ENCODE results near the gene ARHGAP22.

The ARHGAP22 gene

DNA sequence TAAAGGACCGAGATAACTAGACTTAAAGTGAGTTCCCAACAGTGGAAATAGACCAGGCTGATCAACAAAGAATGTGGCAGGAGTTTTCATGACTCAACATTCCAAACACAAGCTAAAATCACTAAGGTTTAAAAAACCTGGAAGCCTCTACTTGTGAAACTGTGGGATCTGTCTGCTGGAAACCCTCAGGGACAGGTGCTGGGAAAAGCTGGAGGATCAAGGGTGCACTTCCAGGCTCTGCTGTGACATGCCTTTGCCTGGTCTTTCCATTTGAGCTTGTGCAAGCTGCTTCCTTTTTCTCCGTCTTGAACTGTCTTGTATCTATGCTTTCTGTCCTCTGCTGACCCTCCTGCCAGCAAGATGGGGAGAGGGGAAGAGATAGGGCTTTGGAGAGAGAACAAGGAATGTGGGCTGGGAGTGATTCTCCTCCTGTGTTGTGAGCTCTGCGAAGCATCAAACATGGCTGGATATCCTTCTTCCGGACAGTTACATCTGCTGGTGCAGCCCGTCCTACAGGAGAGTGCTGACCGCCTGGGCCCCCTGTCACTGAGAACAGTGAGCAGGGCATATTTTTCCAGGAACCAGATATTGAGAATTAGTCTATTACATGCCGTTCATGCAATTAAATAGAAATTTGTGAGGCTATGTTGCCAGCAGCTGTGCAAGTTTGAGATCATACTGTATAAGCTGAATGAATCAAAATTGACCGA lies 25.5 kb downstream of the ARHGAP22 start:
- no peak for DNase-seq

DNA sequence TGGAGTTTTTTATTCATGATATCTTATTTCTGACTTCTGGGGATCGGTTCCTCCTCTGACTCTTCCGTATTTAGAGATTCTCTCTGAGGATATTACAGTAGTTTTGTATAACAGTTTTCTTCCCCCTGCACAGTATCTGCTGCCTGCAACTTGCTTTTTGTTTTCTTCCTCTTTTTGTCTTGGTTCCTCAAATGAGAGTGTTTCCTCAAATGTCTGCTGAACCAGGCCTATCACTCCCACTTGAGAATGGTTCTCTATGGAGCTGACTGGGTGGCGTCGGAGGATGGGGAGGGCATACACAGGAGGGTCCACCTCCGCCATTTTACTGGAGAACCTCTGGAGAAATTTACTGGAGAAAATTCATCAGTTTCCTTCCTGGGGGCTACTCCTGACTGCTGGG lies 27.7 kb downstream of the ARHGAP22 start:
- DNase-seq = no peak

DNA sequence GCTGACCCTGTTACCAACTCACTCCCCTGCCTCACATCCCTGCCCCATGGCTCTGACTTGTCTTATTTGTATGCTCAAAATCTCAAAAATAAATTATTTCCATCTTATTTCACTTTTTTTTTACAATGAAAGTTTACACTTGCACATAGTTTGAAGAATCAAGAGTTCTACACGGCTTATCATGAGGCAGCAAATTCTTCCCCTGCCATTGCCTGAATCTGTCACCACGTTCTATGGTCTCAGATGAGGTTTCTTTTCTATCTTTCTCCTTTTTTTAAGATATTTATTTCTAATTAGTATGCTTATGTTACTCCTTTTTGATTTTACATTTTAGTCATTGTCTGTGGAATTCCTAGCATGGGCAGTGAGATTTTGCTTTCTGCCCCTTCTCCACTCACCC lies 28.4 kb downstream of the ARHGAP22 start:
- DNase-seq = no peak

- DNase-seq = no peak
Measured at GRCh38 chr10:48575901-48576300, 29.0 kb downstream of the ARHGAP22 start.

- DNase-seq = no peak
Measured at GRCh38 chr10:48574817-48575380, 30.0 kb downstream of the ARHGAP22 start.

DNA sequence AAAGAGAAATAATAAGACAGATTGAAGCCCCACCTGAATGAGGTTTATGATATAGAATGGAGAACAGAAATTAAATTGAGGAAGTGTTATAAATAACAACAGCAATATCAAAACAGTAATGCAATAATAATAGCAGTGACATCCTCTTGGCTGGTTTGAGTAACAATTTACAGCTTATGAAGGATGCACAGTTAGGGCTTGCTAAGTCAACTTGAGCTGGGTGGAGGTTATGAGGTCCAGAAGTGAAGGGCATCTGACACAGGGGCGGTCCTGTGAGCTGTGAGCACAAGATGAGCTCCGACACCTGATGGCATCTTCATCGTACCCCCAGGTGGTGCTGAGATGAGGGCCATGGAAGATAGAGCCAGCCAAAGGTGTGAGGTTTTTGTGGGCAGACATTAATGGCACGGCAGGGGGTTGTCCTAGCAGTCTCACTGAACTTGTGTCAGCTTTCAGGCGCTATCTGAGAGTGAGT lies 30.5 kb downstream of the ARHGAP22 start:
- no peak for DNase-seq

- DNase-seq = no peak
Measured at GRCh38 chr10:48573045-48573444, 31.8 kb downstream of the ARHGAP22 start.

- no peak for DNase-seq
Measured at GRCh38 chr10:48572414-48572813, 32.5 kb downstream of the ARHGAP22 start.

DNA sequence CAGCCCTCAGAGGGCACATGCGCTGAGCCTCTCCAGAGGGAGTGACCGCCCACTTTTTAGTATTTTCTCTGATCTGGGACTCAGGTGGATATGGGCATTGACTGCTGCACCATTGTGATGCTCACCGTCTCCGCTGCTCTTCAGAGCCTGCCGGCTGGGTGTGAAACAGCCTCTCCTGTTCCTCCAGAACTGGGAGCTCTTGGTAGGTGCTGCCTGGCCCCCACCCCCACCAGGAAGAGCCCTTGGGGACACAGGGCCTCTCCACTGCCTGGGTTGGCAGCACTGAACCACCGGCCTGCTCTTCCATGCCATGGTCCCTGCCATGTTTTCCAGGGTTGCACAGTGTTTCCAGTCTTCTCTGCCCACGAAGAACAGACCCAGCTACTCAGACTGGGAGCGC lies 36.3 kb downstream of the ARHGAP22 start:
- no peak for DNase-seq

- no peak for DNase-seq
Measured at GRCh38 chr10:48568131-48568530, 36.7 kb downstream of the ARHGAP22 start.

DNA sequence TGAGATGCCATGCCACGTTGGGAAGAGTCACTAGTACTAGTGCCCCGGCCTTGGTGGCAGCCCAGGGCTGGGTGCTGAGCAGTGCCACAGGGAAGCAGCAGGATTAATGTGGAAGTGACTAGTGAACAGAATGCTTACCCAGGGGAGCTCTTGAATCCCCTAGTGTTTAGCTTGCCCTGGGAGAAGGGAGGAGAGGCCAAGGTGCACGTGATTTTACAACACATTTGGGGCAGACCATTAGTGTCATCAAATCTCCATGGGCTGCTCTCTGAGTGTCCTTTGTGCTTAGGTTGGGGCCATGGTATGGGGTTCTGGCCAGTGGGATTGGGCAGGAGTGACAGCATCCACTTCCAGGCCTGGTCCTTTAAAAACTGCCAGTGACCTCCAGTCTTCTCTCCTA lies 37.5 kb downstream of the ARHGAP22 start:
- DNase-seq = no peak

- DNase-seq = no peak
Measured at GRCh38 chr10:48564466-48565160, 40.3 kb downstream of the ARHGAP22 start.

DNA sequence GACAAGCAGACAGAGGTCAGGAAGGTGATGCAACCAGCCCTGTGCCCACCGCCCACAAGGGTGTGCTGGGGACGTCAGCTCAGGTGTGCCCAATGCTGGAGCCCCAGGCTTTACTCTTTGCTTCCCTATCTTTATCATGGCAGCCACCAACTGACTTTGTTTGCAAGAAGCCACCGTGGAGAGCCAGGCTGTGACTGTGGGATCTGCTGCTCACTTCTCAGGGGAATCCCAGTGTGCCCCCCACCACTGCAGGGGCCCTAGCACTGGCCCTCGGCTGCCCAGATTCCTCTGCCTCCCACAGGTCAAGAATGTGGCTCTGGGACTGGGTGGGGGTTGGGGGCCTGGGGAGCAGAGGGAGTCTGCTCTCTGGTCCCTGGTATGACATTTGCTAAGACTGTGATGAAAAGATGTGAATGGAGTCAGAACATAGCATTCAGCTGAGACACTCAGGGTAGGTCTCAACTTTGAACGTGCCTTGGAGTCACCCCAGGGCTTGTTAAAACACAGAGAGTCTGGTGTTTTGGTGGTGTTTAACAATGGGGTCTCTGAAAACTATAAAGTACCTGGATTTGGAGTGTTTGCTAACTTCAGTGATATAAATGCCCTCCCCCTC lies 47.3 kb downstream of the ARHGAP22 start:
- DNase-seq = no peak

DNA sequence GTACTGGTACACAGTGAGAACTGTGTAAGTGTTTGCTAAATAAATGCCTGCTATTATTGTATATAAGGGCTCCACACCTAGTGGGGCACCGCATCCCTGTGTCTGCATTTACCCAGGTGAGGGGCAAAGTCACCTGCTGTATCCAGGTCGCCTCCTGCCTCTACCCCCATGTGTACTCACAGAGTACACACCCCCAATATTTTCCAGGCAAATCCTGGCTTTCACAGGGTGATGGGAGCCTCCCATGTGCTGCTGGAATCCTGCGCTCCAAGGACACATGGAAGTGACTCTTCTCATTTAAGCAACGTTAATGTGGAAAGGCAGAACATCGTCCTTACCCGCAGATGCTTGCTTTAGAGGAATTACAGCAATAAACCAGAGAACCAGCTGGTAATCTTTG lies 48.2 kb downstream of the ARHGAP22 start:
- DNase-seq = no peak

- no peak for DNase-seq
Measured at GRCh38 chr10:48556065-48556464, 48.8 kb downstream of the ARHGAP22 start.

DNA sequence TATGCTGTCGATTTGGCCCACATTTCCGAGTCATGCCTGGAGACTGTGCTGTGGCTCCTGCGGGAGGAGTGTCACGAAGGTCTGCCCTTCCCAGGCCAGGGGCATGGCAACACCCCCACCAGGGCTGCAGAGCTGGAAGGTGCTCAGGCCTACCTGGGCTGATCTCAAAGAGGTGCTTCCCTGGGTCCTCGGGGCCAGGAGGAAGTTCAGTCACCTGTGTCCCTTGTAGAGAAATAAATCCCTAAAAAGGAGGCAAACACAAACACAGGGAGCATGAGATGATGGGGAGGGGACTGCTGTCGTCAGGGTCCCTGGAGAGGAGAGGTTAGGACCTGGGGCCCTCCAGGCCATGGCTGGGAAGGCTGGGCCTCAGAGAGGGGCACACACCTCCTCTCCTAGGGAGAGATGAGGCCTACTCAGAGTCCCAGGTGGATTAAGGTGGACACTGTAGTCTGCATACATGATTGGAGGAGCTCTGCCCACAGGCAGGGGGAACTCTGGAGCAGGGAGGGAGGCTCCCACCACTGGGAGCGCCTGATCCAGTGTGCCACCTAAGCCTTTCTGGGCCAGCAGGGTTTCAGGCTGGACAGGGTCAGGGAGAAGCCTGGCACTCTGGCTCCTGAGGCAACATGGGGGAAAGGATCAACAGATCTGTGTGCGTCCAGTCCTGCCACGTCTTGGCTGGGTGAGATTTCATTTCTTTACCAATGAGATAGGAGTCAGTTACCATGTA lies 49.4 kb downstream of the ARHGAP22 start:
- no peak for DNase-seq

DNA sequence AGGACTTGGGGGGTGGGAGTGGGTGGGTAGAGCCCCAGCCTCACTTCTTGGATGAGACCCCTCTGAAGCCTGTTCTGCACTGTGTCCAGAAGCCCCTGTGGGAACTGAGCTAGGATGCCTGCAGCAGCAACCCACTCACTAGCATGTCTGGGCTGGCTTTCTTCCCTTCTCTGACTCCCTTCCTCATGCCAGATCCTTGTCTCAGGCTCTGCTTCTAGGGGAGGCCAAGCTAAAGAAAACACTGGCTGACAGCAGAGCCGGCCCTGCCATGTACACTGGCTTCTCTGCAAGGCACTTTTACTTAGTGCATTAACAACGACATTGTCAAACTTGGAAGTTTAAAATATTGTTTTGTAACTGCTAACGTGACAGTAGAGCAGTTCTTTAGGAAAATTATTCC lies 50.2 kb downstream of the ARHGAP22 start:
- DNase-seq = no peak

- no peak for DNase-seq
Measured at GRCh38 chr10:48554246-48554645, 50.6 kb downstream of the ARHGAP22 start.

GRCh38 chr10:48552946-48553564 lies 51.8 kb downstream of the ARHGAP22 start:
- DNase-seq = no peak

GRCh38 chr10:48551861-48552591 lies 52.8 kb downstream of the ARHGAP22 start:
- DNase-seq = peak; percentile 32

DNA sequence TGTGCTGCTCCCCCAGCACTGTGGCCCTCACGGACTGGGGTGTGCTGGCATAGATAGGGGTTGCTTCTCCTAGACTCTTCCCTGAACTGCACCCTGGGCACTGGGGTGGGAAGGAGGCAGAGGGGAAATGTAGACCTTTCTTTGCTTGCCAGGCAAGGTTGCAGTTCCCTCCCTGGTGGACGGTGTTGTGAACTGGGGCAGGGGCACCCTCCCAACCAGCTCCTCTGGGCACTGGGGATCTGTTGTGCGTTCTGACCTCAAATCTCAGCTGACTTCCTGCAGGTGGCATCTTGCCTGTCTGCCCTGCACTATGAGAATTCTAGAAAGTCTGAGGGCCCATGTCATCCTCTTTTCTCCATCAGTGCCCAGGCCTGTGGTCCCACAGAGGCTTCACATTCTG lies 53.9 kb downstream of the ARHGAP22 start:
- no peak for DNase-seq
